CD4-positive, alpha-beta T cell treated with Interleukin-17A for 4 hours (primary cell): ENCODE measurements around the gene AUTS2.

Experiments
- DNase-seq: peaks from one replicate; pipeline ENCODE4 v3.0.0-alpha.2; 2020; ENCODE audit warnings: mixed read lengths

Gene AUTS2

DNA sequence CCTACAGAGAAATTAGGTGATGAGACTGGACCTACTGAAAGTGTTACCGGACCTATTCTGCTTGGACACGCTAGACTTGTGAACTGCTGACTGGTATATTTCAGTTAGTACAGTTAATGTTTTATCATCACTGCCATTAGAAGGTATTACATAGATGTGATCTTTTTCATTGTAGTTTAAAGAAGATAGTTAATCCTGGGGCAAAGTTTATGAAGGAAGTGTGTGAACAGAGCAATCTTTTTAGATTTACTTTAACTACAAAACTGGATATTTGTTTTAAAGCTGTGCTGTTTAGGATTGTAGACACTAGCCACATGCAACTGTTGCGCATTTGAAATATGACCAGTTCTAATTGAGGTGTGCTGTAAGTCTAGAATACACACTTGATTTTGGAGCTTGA is 446.7 kb downstream of the AUTS2 start:
- no peak for DNase-seq

- DNase-seq: no peak
Observed at GRCh38 chr7:70047384-70047783, 449.1 kb downstream of the AUTS2 start.

DNA sequence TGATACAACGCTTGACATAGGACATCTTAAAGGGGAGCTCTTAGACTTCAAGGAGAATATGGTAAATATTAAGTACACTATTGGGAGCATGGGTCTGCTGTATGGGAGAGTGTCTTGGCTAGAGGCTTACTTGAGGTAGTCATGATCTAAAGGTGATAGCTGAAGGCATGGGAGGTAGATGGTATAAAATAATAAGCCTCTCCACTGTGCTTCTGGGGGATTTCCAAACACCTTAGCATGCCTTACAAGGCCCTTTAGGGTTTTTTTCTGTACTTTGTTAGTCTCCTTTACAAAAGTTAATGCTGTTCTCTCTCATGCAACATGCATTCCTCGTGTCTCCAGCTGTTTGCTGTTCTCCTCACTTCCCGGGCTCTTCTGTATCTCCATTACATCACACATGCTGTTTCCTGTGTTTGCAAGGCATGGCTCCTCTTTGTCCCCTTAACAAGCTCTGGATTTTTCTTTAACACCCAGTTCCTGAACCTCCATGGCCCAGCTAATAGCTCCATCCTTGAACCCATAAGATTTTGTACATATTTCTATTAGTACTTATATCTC is 449.7 kb downstream of the AUTS2 start:
- no peak for DNase-seq

DNA sequence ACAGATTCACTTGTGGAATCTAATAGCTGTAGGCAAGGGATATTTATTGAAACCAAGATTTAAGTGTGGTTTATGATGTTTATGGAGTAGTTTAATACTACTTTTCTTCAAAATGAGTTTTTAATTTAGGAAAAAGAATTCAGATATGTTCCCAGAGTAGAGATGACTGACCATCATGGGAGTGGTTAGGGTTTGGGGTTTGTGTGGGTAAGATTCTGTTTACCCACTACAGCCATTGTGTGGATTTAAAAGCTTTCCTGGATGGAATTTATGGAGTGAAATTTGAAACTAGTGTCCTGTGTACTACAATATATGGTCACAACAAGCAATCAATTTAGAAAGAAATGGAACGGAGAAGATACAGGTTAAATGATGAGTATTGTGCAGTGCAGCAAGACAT is 453.5 kb downstream of the AUTS2 start:
- DNase-seq: no peak

DNA sequence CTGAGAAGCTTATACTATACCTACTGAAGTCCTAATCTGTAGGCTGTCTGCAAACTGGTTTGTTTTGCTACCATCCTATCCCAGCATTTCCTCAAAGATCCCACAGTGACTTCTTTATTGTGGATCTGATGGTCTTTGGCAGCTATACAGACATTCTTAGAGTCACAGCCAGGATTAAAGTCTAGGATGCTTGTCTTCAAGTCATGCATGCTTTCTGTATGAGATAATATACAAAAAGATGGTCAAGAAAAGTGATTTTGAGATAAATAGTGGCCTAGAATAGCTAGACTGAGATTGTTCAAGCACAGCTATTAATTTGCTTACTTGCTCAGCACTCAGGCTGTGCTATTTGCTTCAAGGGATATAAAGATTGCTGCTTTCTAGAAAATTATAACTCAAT is 454.4 kb downstream of the AUTS2 start:
- DNase-seq: no peak

DNA sequence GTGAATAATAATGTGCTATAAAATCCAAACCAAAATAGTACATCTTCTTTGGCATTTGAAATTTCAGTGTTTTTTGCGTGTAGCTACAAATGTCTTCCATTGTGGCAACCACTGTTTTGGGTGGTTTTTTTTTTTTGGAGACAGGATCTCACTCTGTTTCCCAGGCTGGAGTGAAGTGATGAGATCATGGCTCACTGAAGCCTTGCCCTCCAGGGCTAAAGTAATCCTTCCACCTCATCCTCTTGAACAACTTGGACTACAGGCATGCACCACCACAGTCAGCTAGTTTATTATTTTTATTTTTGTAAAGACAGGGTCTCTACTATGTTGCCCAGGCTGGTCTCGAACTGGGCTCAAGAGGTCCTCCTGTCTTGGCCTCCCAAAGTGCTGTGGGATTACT is 455.1 kb downstream of the AUTS2 start:
- no peak for DNase-seq

GRCh38 chr7:70053989-70054388 is 455.7 kb downstream of the AUTS2 start:
- no peak for DNase-seq

DNA sequence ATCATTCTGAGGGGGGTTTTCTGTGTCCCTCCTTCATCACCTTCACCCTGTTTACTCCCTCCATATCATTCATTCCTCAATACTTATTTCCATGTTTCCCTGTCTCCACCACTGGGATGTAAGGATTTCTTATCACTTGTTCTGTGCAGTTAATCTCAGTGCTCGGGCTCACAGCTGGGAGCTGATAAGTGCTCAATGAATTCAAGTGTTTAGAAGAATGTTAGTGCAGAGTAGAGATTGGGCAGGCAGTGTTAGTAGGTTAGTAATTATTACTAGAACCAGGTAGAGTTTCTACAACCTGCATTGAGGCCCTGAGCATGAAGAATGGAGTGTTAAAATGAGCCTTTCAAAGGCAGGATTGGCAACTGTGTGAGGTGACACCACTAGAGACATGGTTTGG is 458.1 kb downstream of the AUTS2 start:
- DNase-seq: no peak

GRCh38 chr7:70060298-70061068 is 462.2 kb downstream of the AUTS2 start:
- no peak for DNase-seq

- no peak for DNase-seq
Observed at GRCh38 chr7:70063371-70063770, 465.1 kb downstream of the AUTS2 start.

GRCh38 chr7:70063927-70064326 is 465.7 kb downstream of the AUTS2 start:
- DNase-seq: no peak

DNA sequence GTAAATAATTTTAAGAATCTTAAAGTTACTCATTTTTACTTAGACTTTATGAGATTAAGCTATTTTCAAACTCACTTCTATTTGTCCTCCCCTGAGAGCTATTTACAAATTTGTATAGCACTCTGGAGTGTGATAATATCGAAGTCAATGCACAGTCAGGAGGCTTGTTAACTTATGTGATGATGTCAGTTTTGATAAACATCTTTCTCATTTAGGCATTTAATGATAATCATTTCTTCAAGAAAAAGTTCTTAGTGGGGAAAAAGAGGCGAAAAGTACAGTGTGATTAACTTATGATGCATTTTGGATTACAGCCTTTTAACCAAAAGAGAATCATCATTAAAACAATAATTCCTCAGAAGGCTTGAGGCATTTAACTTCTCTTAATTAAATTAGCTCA is 468.6 kb downstream of the AUTS2 start:
- no peak for DNase-seq

GRCh38 chr7:70068531-70068930 is 470.3 kb downstream of the AUTS2 start:
- DNase-seq: no peak

GRCh38 chr7:70069977-70070376 is 471.7 kb downstream of the AUTS2 start:
- DNase-seq: no peak

DNA sequence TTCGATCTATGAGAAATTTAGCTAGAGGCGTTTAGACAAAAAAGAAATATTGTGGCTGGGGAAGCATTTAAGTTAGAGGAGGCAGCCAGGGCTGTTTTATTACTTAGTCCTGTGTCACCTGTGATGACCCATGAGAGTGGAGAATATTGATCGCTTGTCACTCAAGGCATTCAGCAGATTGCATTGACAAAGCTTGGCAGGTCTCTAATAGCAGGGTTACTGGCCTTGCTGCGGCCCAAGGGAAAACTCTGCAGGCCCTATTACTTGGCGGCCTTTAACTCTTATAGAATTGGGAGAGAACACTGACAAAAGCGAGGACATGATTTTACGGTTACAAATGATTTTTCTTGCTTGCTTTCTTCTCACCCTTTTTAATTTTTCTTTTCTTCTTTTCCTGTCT is 473.5 kb downstream of the AUTS2 start:
- no peak for DNase-seq

DNA sequence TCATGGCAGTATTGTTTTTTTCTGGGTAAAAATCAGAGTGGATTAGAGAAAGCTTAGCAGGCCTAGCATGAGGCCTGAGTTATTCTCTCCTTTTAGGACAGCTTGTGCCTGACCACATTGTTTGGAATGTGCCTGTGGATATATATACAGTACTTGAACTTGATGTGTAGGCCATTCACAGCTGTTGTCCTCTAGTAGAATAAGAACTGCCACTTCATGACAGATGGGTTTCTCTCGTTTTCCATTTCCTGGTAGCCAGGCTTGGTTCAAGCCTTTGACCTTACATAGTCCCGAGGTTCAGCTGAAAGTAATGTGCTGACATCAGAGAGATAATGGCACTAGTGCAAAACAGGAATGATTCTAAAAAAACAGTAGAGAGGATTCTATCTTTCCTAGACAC is 473.9 kb downstream of the AUTS2 start:
- no peak for DNase-seq

- DNase-seq: no peak
Observed at GRCh38 chr7:70076325-70076724, 478.1 kb downstream of the AUTS2 start.

DNA sequence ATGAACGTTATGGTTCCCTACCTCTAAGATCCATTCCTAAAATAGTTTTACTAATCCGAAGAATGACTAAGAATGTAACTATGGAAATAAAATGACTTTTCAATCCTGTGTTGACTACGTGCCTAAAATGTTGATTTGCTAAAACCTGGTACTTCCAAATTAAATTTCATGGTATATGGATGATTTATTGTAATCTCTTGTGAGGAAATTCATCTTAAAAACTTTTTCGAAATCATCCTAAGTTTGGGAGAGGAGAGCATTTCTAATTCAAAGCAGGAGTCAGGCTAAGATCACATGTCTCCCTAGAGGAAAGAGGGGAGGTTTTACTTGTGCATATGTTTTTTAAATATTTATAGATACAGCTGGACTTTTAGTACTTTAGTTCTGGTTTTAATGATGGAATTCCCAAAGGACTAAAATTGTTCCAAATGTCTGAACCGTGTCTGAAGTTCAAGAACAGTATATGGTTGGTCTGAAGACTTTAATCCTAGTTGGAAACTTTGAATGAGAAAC is 483.9 kb downstream of the AUTS2 start:
- DNase-seq: no peak

DNA sequence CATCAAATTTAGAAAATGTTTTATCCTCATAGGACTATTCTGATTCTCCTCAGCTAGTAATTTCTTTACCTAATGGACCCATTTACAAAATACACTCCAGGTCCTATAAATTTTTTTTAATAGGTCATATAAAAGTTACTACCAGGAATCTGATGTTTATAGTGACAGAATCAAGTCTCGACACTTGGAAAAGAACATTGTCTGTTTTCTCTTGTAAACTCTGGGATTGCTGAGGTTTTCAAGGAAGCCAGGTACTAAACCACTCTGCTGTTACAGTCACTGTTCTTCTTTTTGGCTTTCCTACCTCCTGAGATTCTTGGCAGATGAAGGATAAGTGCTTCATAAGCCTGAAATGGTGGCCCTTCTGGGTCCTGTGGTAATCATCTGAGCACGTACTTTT is 493.1 kb downstream of the AUTS2 start:
- no peak for DNase-seq

DNA sequence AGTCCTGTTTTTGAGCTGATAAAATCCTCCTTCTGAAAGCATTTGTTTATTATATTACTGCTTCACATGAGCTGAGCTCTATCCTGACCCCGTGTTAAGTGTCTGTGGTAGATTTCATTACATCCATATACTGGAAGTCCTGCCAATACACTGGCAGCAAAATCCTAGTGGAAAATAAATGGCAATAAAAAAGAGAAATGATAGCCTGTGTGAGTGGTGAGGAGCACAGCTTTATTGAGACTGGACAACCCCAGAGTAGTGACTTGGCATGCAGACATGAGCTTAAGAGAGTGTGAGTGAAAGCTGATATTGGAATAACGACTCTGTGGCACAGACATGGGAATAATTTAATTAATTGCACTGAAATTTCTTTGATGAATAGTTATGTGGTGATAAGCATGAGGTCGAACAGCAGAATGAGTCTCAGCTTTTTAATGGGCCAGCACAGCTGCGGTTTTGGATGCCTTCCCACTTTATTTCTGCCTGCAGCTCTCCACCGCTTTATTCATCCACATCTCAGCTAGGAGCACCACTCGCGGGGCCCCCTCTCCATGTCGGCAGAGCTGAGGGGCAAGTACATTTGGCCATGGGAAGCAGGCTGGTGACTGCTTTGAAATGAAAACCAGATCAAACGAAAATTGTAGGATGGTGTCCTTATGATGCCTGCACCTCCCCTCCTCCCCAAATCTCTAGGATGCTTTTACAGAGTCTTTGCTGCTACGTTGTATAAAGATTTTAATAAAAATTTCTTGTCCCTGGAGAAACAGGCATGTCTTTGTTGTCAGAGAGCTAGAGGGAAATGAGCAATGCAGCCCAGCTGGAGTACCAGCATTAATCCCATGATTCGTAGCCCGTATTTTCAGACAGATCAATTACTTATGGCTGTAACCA is 494.3 kb downstream of the AUTS2 start:
- no peak for DNase-seq

- no peak for DNase-seq
Observed at GRCh38 chr7:70093205-70093904, 495.1 kb downstream of the AUTS2 start.

DNA sequence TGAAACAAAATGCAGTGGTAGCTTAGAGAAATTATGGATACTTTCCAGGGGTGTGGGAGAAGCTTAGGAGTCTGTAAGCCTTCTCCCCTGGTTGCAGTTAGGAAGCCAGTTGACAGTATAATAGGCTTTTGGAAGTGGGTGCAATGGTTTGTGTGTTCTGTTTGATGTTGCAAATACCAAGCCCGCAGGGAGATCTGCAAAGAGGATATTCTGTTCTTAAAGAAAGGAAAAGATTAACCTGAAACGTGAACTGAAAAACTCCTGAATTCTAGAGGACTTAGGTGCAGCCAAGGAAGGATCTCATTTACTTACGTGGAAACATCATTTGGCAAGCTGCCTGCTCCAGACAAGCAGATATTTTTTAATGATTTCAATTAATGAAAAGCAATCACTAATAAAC is 496.6 kb downstream of the AUTS2 start:
- no peak for DNase-seq

DNA sequence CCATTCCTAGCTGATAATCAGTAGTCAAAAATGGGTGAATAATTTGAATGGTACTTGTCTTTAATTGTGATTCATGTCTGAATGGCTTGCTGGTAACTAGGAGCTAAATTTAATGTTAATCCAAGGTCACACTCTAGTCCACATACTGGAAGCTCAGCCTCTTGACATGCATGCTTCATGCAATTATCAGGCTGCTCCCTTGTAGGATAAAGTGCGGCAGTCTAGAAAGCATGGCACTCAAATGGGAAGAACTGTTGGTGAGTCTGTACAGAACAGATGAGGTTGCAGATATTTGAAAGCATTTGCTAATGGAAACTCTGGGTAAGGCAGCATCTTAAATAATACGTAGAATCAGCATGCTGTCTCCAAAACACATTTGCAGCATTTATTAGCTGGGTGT is 499.4 kb downstream of the AUTS2 start:
- DNase-seq: no peak
